ACC112 (cell line): ENCODE measurements around the gene KRTAP12-4.
"Not testable (repeated sequence)": the region's sequence is repeated elsewhere in the genome, so short reads cannot be mapped to it uniquely, and the experiment has no call there.

Source experiments
- H2AFZ ChIP-seq: fragments of 200-600 bp; sonication (generic); one replicate; pipeline ENCODE4 v1.6.0; 2017; ENCODE audit warnings: antibody characterized with exemption, low read length; ENCODE audit not compliant: unreplicated experiment
- H3K27ac ChIP-seq: fragments of 200-600 bp; sonication (generic); 2 replicates; pipeline ENCODE4 v1.5.1; 2014; ENCODE audit warnings: low read depth, mild to moderate bottlenecking, antibody characterized with exemption, low read length, moderate library complexity
- H3K27me3 ChIP-seq: fragments of 200-600 bp; sonication (generic); 2 replicates; pipeline ENCODE4 v1.6.1; 2014; ENCODE audit warnings: mild to moderate bottlenecking, antibody characterized with exemption, low read length, moderate library complexity, mixed read lengths; ENCODE audit not compliant: insufficient read depth
- H3K36me3 ChIP-seq: fragments of 200-600 bp; sonication (generic); 2 replicates; pipeline ENCODE4 v1.6.1; 2016; ENCODE audit warnings: mild to moderate bottlenecking, antibody characterized with exemption, low read length, moderate library complexity, mixed read lengths; ENCODE audit not compliant: insufficient read depth
- H3K4me1 ChIP-seq: fragments of 200-600 bp; sonication (generic); one replicate; pipeline ENCODE4 v1.6.1; 2016; ENCODE audit warnings: low read length, mixed read lengths; ENCODE audit not compliant: insufficient read depth, unreplicated experiment, control insufficient read depth
- H3K4me3 ChIP-seq: fragments of 200-600 bp; sonication (generic); 2 replicates; pipeline ENCODE4 v1.5.1; 2014; ENCODE audit warnings: mild to moderate bottlenecking, low read depth, low read length
- H3K79me2 ChIP-seq: fragments of 200-600 bp; sonication (generic); one replicate; pipeline ENCODE4 v1.6.0; 2016; ENCODE audit warnings: low read length; ENCODE audit not compliant: control insufficient read depth, unreplicated experiment, insufficient read depth

KRTAP12-4 gene

DNA sequence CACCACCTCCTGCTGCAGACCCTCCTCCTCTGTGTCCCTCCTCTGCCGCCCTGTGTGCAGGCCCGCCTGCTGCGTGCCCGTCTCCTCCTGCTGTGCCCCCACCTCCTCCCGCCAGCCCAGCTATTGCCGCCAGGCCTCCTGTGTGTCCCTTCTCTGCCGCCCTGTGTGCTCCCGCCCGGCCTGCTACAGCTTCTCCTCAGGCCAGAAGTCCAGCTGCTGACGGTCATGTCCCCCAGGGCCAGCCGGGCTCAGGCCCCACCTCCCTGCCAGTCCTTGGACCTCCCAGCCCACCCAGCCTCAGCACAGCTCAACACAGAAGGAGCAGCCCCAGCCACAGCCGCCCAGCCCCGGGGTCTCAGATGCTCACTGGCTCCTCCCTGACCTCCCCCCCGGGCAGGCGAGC, 26.6 kb downstream of the KRTAP12-4 start:
- not testable (repeated sequence) for H3K4me1 ChIP-seq, H3K36me3 ChIP-seq, H3K27me3 ChIP-seq, H3K79me2 ChIP-seq, H2AFZ ChIP-seq, H3K27ac ChIP-seq, H3K4me3 ChIP-seq

- not testable (repeated sequence) for H3K79me2 ChIP-seq, H3K36me3 ChIP-seq, H3K27me3 ChIP-seq, H3K4me3 ChIP-seq, H2AFZ ChIP-seq, H3K27ac ChIP-seq, H3K4me1 ChIP-seq
Observed at GRCh38 chr21:44627181-44627822, 27.2 kb downstream of the KRTAP12-4 start.

DNA sequence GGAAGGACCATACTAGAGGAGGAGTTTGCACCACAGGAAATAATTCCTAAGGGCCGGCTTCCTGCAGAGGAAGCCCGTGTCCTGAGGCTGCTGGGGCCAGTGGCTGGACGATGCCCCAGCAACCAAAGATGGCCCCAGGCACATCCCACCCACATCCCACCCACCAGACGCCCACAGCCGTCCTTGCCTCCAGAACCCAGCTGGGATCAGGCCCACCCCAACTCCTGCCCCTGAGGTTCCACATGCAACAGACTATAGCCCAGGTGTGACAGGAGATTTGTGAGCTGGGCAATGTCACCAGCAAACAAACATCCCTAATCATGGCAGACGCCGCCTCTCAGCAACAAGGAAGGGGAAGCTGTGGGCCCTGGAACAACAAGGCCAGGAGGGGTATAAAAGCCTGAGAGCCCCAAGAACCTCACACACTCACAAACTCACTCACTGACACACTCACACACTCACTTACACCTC, 27.8 kb downstream of the KRTAP12-4 start, which contains the start of gene KRTAP10-9:
Gene KRTAP10-9 (plus strand): TSS at position 421 of the 471 bp plus-strand sequence. CDS start 79 bp downstream, outside the sequence.
- Histone ChIP-seq H3K36me3 (no peaks in the 10 kb centered on the region), H3K27ac (no peak within 1 kb of the TSS), H3K4me1 (no peaks in the 10 kb centered on the region), H2AFZ (no peak within 1 kb of the TSS), H3K4me3 (no peak within 1 kb of the TSS), H3K79me2 (no peaks in the 10 kb centered on the region), H3K27me3 (no peaks in the 10 kb centered on the region)

DNA sequence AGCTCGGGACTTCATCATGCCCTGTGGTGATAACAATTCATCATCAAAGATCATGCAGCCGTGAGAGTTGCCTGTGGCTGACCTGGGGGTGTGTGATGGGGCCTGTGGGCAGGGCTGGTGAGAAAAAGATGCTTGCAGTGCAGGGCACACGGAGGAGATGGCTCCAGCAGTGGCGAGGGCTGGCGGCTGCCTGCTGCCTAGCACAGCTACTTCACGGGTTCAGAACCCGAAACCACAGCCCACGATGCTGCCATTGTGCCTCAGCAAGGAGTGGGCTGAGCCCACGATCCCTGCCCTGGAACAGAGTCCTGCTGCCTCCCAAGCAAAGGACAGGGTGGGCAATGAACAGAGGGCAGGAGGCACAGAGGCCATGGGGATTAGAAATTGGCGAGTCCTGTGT, 28.2 kb downstream of the KRTAP12-4 start:
- H3K27ac ChIP-seq, result no peak overlapping the region
- H3K4me1 ChIP-seq, result no peaks in the 10 kb centered on the region
- H3K79me2 ChIP-seq, result no peaks in the 10 kb centered on the region
- H3K4me3 ChIP-seq, result no peak overlapping the region
- H2AFZ ChIP-seq, result no peak overlapping the region
- no peaks in the 10 kb centered on the region for H3K27me3 ChIP-seq
- H3K36me3 ChIP-seq, result no peaks in the 10 kb centered on the region

- Histone ChIP-seq H3K27ac (no peak overlapping the region), H3K36me3 (no peaks in the 10 kb centered on the region), H3K79me2 (no peaks in the 10 kb centered on the region), H3K4me3 (no peak overlapping the region), H3K27me3 (no peaks in the 10 kb centered on the region), H2AFZ (no peak overlapping the region), H3K4me1 (no peaks in the 10 kb centered on the region)
Observed at GRCh38 chr21:44625756-44626155, 28.7 kb downstream of the KRTAP12-4 start.

DNA sequence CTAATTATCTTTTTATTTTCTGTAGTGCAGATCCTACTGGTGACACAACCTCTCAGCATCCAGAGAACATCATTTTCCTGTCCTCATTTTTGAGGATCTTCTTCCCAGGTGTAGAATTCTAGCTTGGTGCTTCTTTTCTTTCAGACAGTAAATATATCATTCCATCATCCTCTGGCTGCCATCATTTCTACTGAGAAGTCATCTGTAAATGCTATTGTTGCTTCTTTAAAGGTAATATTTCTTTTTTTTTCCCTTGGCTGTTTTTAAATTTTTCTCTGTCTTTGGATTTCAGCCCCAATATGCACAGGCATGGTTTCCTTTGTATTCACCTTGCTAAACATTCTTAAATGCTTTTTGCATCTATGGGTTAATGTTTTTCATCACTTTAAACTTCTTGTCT, 30.9 kb downstream of the KRTAP12-4 start:
- Histone ChIP-seq H3K27me3 (peaks cover 3% of the 10 kb centered on the region; the same call in 1 of the 2 replicates), H2AFZ (no peak overlapping the region), H3K4me3 (no peak overlapping the region), H3K4me1 (no peaks in the 10 kb centered on the region), H3K36me3 (no peaks in the 10 kb centered on the region), H3K79me2 (no peaks in the 10 kb centered on the region), H3K27ac (no peak overlapping the region)

GRCh38 chr21:44619886-44620285, 34.6 kb downstream of the KRTAP12-4 start:
- H3K4me1 ChIP-seq, result no peaks in the 10 kb centered on the region
- H3K79me2 ChIP-seq, result no peaks in the 10 kb centered on the region
- H2AFZ ChIP-seq, result no peak overlapping the region
- no peak overlapping the region for H3K4me3 ChIP-seq
- H3K27ac ChIP-seq, result no peak overlapping the region
- H3K27me3 ChIP-seq, result peaks cover 11% of the 10 kb centered on the region; the same call in 1 of the 2 replicates
- H3K36me3 ChIP-seq, result no peaks in the 10 kb centered on the region

GRCh38 chr21:44618909-44619308, 35.5 kb downstream of the KRTAP12-4 start:
- no peaks in the 10 kb centered on the region for H3K36me3 ChIP-seq
- no peaks in the 10 kb centered on the region for H3K79me2 ChIP-seq
- H2AFZ ChIP-seq, result no peak overlapping the region
- no peak overlapping the region for H3K4me3 ChIP-seq
- H3K27ac ChIP-seq, result no peak overlapping the region
- no peaks in the 10 kb centered on the region for H3K4me1 ChIP-seq
- H3K27me3 ChIP-seq, result peaks cover 14% of the 10 kb centered on the region; the same call in 1 of the 2 replicates

- Histone ChIP-seq H3K4me1 (no peaks in the 10 kb centered on the region), H2AFZ (no peak overlapping the region), H3K79me2 (no peaks in the 10 kb centered on the region), H3K27ac (no peak overlapping the region), H3K36me3 (no peaks in the 10 kb centered on the region), H3K27me3 (peaks cover 14% of the 10 kb centered on the region; the same call in 1 of the 2 replicates), H3K4me3 (no peak overlapping the region)
Observed at GRCh38 chr21:44618504-44618903, 36.0 kb downstream of the KRTAP12-4 start.

- H3K4me1 ChIP-seq, result no peaks in the 10 kb centered on the region
- no peak overlapping the region for H3K4me3 ChIP-seq
- no peak overlapping the region for H2AFZ ChIP-seq
- no peaks in the 10 kb centered on the region for H3K36me3 ChIP-seq
- H3K79me2 ChIP-seq, result no peaks in the 10 kb centered on the region
- H3K27ac ChIP-seq, result no peak overlapping the region
- peaks cover 14% of the 10 kb centered on the region; the same call in 1 of the 2 replicates for H3K27me3 ChIP-seq
Observed at GRCh38 chr21:44617071-44617501, 37.4 kb downstream of the KRTAP12-4 start.

DNA sequence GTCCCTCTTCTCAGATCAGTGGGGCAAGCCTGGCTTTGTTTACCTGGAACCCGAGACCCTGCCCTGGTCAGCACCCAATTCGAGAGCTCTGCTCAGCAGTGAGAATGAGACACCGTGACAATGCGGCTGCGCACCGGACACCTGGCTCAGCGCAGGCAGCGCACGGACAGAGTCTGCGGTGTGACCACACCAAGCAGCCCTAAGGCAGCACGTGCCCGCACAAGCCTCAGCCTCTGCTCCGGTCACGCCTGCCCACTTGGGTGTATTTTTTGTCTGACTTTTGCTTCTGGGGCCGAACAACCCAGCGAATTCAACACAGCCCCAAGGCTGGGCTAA, 37.9 kb downstream of the KRTAP12-4 start:
- H3K27ac ChIP-seq, result no peak overlapping the region
- peaks cover 14% of the 10 kb centered on the region; the same call in 1 of the 2 replicates for H3K27me3 ChIP-seq
- H3K79me2 ChIP-seq, result no peaks in the 10 kb centered on the region

More for the DNA sequence above, 37.9 kb downstream of the KRTAP12-4 start:
- H3K36me3 ChIP-seq, result no peaks in the 10 kb centered on the region
- no peaks in the 10 kb centered on the region for H3K4me1 ChIP-seq
- H3K4me3 ChIP-seq, result no peak overlapping the region
- no peak overlapping the region for H2AFZ ChIP-seq
